Karpas-422 (cell line): ENCODE data around the gene TIMP2. TPM values are rescaled to one million over a fixed set of nuclear protein-coding genes. Genes with fewer than 3 reads are reported as not detected.

Source experiments
- DNase-seq: peaks from one replicate; pipeline ENCODE4 v3.0.0-alpha.2; 2015
- H2AFZ ChIP-seq: fragments of 200-600 bp; sonication (generic); 2 replicates; pipeline ENCODE4 v1.6.1; 2014; ENCODE audit warnings: antibody characterized with exemption, low read length, mixed read lengths
- H3K27ac ChIP-seq: fragments of 200-600 bp; sonication (generic); 2 replicates; pipeline ENCODE4 v1.5.1; 2014; ENCODE audit warnings: mild to moderate bottlenecking, low read length, moderate library complexity
- H3K27me3 ChIP-seq: fragments of 200-600 bp; sonication (generic); 2 replicates; pipeline ENCODE4 v1.6.1; 2014; ENCODE audit warnings: low read length, mixed read lengths
- H3K36me3 ChIP-seq: fragments of 200-600 bp; sonication (generic); 2 replicates; pipeline ENCODE4 v1.6.1; 2014; ENCODE audit warnings: low read length, mixed read lengths; ENCODE audit not compliant: insufficient read depth
- H3K4me1 ChIP-seq: fragments of 200-600 bp; sonication (generic); 2 replicates; pipeline ENCODE4 v1.6.1; 2014; ENCODE audit warnings: mild to moderate bottlenecking, low read length, mixed read lengths
- H3K4me2 ChIP-seq: fragments of 200-600 bp; sonication (generic); 2 replicates; pipeline ENCODE4 v1.6.1; 2014; ENCODE audit warnings: low read length, low read depth, mild to moderate bottlenecking; ENCODE audit not compliant: poor library complexity, severe bottlenecking
- H3K4me3 ChIP-seq: fragments of 200-600 bp; sonication (generic); 2 replicates; pipeline ENCODE4 v1.5.1; 2014; ENCODE audit warnings: mild to moderate bottlenecking, antibody characterized with exemption, low read length, mixed read lengths
- H3K79me2 ChIP-seq: fragments of 200-600 bp; sonication (generic); 2 replicates; pipeline ENCODE4 v1.6.1; 2014; ENCODE audit warnings: mild to moderate bottlenecking, low read length, mixed read lengths
- H3K9ac ChIP-seq: fragments of 200-600 bp; sonication (generic); 2 replicates; pipeline ENCODE4 v1.6.0; 2014; ENCODE audit warnings: low read length
- H3K9me2 ChIP-seq: fragments of 200-600 bp; sonication (generic), shearing (Covaris generic); replicated peaks from 2 replicates; pipeline ENCODE4 v1.6.0; 2014; ENCODE audit warnings: mild to moderate bottlenecking, low read length, moderate library complexity; ENCODE audit not compliant: insufficient read depth
- H3K9me3 ChIP-seq: fragments of 300-700, 200-600 bp; sonication (generic); 2 replicates; pipeline ENCODE4 v1.6.1; 2014; ENCODE audit warnings: low read length, mixed read lengths
- H4K20me1 ChIP-seq: fragments of 200-600 bp; sonication (generic); 2 replicates; pipeline ENCODE4 v1.6.1; 2014; ENCODE audit warnings: mild to moderate bottlenecking, antibody characterized with exemption, low read length, low read depth; ENCODE audit not compliant: insufficient read depth
- total RNA-seq: library from RNA; depleted of rRNA; stranded (reverse); fragments of >200 nt; shearing (Covaris generic); gene quantifications from 2 replicates; pipeline ENCODE4 v1.2.3, GENCODE V29; 2014; ENCODE audit warnings: low replicate concordance

Gene TIMP2
- total RNA-seq, 1 experiment from 2014 or later = not detected

DNA sequence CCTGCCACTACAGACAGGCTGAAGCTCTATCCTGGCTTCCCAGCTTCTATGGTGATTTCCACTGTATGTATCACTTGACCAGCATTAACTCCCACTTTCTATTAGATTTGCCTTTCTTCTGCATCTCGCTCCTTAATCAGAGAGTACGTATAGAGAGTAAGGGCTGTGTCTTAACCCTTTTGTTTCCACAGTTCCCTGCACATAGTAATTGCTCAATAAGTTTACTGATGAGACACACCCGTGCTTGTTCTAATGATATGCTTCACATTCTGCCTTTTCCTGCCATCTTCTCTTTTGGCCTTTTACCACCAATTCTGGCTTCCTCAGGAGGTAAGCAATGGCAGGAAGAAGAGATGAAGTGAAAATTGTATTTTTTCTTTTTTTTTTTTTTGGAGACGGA lies 64.0 kb downstream of the TIMP2 start:
- Histone ChIP-seq H3K36me3 (no peaks in the 10 kb centered on the region), H3K79me2 (no peaks in the 10 kb centered on the region), H2AFZ (no peak overlapping the region), H3K27ac (no peak overlapping the region), H3K9me2 (no peaks in the 10 kb centered on the region), H3K4me1 (no peaks in the 10 kb centered on the region), H3K27me3 (no peaks in the 10 kb centered on the region), H3K9ac (no peak overlapping the region), H3K4me2 (no peak overlapping the region), H3K4me3 (no peak overlapping the region), H4K20me1 (no peaks in the 10 kb centered on the region), H3K9me3 (no peaks in the 10 kb centered on the region)
- DNase-seq = no peak

GRCh38 chr17:78859051-78859450 lies 66.1 kb downstream of the TIMP2 start:
- no peak overlapping the region for H3K27ac ChIP-seq
- no peaks in the 10 kb centered on the region for H4K20me1 ChIP-seq
- no peak overlapping the region for H3K9ac ChIP-seq
- no peaks in the 10 kb centered on the region for H3K9me3 ChIP-seq
- H3K4me2 ChIP-seq = no peak overlapping the region
- H3K27me3 ChIP-seq = no peaks in the 10 kb centered on the region
- no peaks in the 10 kb centered on the region for H3K4me1 ChIP-seq
- no peak for DNase-seq
- H3K4me3 ChIP-seq = no peak overlapping the region
- H3K79me2 ChIP-seq = no peaks in the 10 kb centered on the region
- no peak overlapping the region for H2AFZ ChIP-seq
- no peaks in the 10 kb centered on the region for H3K9me2 ChIP-seq
- no peaks in the 10 kb centered on the region for H3K36me3 ChIP-seq

- Histone ChIP-seq H3K27me3 (no peaks in the 10 kb centered on the region), H3K36me3 (no peaks in the 10 kb centered on the region), H4K20me1 (no peaks in the 10 kb centered on the region), H3K9ac (no peak overlapping the region), H3K4me2 (no peak overlapping the region), H3K9me3 (no peaks in the 10 kb centered on the region), H3K27ac (no peak overlapping the region), H3K9me2 (no peaks in the 10 kb centered on the region), H3K4me1 (no peaks in the 10 kb centered on the region), H2AFZ (no peak overlapping the region), H3K79me2 (no peaks in the 10 kb centered on the region), H3K4me3 (no peak overlapping the region)
- DNase-seq = no peak
These were observed 67.9 kb downstream of the TIMP2 start for GRCh38 chr17:78857266-78857665.

GRCh38 chr17:78855561-78856165 lies 69.5 kb downstream of the TIMP2 start:
- no peak overlapping the region for H3K4me3 ChIP-seq
- H3K36me3 ChIP-seq = no peaks in the 10 kb centered on the region
- DNase-seq = no peak
- no peaks in the 10 kb centered on the region for H3K79me2 ChIP-seq
- H4K20me1 ChIP-seq = no peaks in the 10 kb centered on the region
- no peaks in the 10 kb centered on the region for H3K4me1 ChIP-seq
- H3K9ac ChIP-seq = no peak overlapping the region
- no peaks in the 10 kb centered on the region for H3K9me3 ChIP-seq
- no peak overlapping the region for H3K4me2 ChIP-seq
- H3K9me2 ChIP-seq = no peaks in the 10 kb centered on the region
- no peak overlapping the region for H2AFZ ChIP-seq
- no peak overlapping the region for H3K27ac ChIP-seq
- no peaks in the 10 kb centered on the region for H3K27me3 ChIP-seq

DNA sequence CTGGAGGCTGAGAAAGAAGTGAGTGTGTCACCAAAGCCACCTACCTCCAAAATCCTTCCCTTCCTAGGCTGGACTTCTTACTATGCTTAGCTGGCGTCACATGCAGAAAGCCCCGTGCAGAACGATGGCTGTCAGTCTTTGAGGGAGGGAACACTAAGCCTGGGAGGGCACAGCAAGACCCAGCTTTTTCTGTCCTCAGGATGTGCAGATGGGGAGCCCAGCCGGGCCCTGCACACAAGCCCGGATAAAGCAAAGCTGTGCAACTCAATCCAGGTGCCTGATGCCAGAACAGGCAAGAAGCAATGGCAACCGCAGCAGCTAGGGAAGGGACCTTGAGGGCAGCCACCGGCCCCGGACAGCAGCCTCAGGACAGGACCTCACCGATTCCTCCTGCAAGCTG lies 70.7 kb downstream of the TIMP2 start:
- Histone ChIP-seq H3K4me1 (no peaks in the 10 kb centered on the region), H4K20me1 (no peaks in the 10 kb centered on the region), H3K27ac (no peak overlapping the region), H3K27me3 (no peaks in the 10 kb centered on the region), H3K9ac (no peak overlapping the region), H3K9me2 (no peaks in the 10 kb centered on the region), H3K4me2 (no peak overlapping the region), H3K4me3 (no peak overlapping the region), H2AFZ (no peak overlapping the region), H3K79me2 (no peaks in the 10 kb centered on the region), H3K36me3 (no peaks in the 10 kb centered on the region), H3K9me3 (no peaks in the 10 kb centered on the region)
- DNase-seq = no peak

GRCh38 chr17:78853926-78854394 lies 71.2 kb downstream of the TIMP2 start:
- Histone ChIP-seq H3K9me3 (no peaks in the 10 kb centered on the region), H3K4me1 (no peaks in the 10 kb centered on the region), H3K27ac (no peak overlapping the region), H4K20me1 (no peaks in the 10 kb centered on the region), H3K9ac (no peak overlapping the region), H3K9me2 (no peaks in the 10 kb centered on the region), H3K4me3 (no peak overlapping the region), H3K4me2 (no peak overlapping the region), H3K36me3 (no peaks in the 10 kb centered on the region), H3K27me3 (no peaks in the 10 kb centered on the region), H3K79me2 (no peaks in the 10 kb centered on the region), H2AFZ (no peak overlapping the region)
- no peak for DNase-seq

GRCh38 chr17:78852709-78853121 lies 72.5 kb downstream of the TIMP2 start:
- H3K79me2 ChIP-seq = no peaks in the 10 kb centered on the region
- no peak overlapping the region for H3K4me2 ChIP-seq
- no peaks in the 10 kb centered on the region for H3K4me1 ChIP-seq
- H3K9ac ChIP-seq = no peak overlapping the region
- H2AFZ ChIP-seq = no peak overlapping the region
- no peaks in the 10 kb centered on the region for H3K9me2 ChIP-seq
- H3K27ac ChIP-seq = no peak overlapping the region
- no peak for DNase-seq
- H4K20me1 ChIP-seq = no peaks in the 10 kb centered on the region
- no peaks in the 10 kb centered on the region for H3K27me3 ChIP-seq
- no peaks in the 10 kb centered on the region for H3K9me3 ChIP-seq
- no peaks in the 10 kb centered on the region for H3K36me3 ChIP-seq
- no peak overlapping the region for H3K4me3 ChIP-seq

DNA sequence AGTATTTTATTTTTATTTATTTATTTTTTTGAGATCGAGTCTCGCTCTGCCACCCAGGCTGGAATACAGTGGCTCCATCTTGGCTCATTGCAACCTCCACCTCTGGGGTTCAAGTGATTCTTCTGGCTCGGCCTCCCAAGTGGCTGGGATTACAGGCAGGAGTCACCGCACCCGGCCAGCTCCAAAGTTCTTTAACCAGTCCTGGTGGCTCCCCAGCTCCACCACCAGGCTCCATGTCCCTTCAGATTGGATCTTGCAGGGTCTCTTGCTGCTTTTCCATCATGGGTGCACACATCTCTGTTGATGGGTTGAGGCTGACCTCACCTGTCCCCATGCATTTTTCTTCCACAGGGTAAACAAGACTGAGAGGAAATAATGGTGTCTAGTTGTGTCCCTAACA lies 76.2 kb downstream of the TIMP2 start:
- no peaks in the 10 kb centered on the region for H3K4me1 ChIP-seq
- no peaks in the 10 kb centered on the region for H3K27me3 ChIP-seq
- no peak overlapping the region for H3K4me2 ChIP-seq
- no peak for DNase-seq
- no peaks in the 10 kb centered on the region for H4K20me1 ChIP-seq
- no peak overlapping the region for H3K9ac ChIP-seq
- no peaks in the 10 kb centered on the region for H3K9me2 ChIP-seq
- no peaks in the 10 kb centered on the region for H3K36me3 ChIP-seq
- no peaks in the 10 kb centered on the region for H3K79me2 ChIP-seq
- no peak overlapping the region for H2AFZ ChIP-seq
- no peaks in the 10 kb centered on the region for H3K9me3 ChIP-seq
- H3K27ac ChIP-seq = no peak overlapping the region
- H3K4me3 ChIP-seq = no peak overlapping the region
